Prostate gland (tissue), 1 donor: Measurements from ENCODE around the gene JADE1.

ENCODE experiments used
- POLR2A ChIP-seq: fragments of 450-650 bp; IDR thresholded peaks from one replicate; pipeline ENCODE4 v1.6.1; 2016; ENCODE audit warnings: antibody characterized with exemption, mild to moderate bottlenecking
- POLR2AphosphoS5 ChIP-seq: sonication (generic); formaldehyde crosslinking; IDR thresholded peaks from one replicate; pipeline ENCODE4 v1.6.1; 2017; ENCODE audit warnings: antibody characterized with exemption

DNA sequence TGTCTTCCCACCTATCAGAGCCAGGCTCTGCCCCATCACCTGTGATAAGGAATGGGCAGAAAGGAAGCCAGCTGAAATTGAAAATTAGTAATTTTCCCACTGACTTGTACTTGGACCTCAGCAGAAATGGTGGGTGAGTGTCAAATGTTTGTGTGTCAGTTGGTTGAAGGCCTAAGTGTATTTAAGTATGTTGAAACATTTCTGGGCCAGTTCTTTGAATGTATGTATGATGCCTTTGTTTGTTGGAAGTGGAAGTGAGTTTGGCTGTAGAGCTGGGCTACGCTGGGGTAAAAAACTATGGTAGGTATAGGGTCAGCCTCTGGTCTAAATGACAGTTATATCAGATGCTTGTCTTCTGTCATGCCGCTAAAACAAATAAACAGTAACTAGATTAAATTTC is 27.7 kb downstream of the JADE1 start:
- TF ChIP-seq POLR2A (no peak), POLR2AphosphoS5 (no peak)
